ENCODE results near the gene ZC3H12A. TPM values are rescaled to one million over a fixed set of nuclear protein-coding genes. Genes with fewer than 3 reads are reported as not detected.

The ZC3H12A gene
- total RNA-seq, 1 donor from 2014 or later = 51.6 TPM

GRCh38 chr1:37506740-37507139 is 32.4 kb downstream of the ZC3H12A start:
- Histone ChIP-seq H3K27ac (no peak overlapping the region), H3K36me3 (peaks cover 0 to 52% of the 10 kb centered on the region in 2 donors), H3K4me3 (no peak overlapping the region), H3K9me3 (no peaks in the 10 kb centered on the region), H3K4me1 (peaks cover 5% of the 10 kb centered on the region), H3K27me3 (no peaks in the 10 kb centered on the region)
- no peak for TF ChIP-seq POLR2AphosphoS5 (IDR thresholded peaks at IDR 0.05; ENCODE audit: insufficient read depth in 1 of 2, low read depth in 1 of 2)
- TF ChIP-seq POLR2A (IDR thresholded peaks at IDR 0.05) = no peak
- no peak for TF ChIP-seq CTCF (IDR thresholded peaks at IDR 0.05)
- DNase-seq (ENCODE audit: extremely low spot score in 2 of 2) = no peak
- intact Hi-C loops (cut with DNase I) = no loop called here

- H3K4me1 ChIP-seq = peaks cover 28% of the 10 kb centered on the region
- peaks cover 0 to 44% of the 10 kb centered on the region in 2 donors for H3K36me3 ChIP-seq
- H3K4me3 ChIP-seq = no peak overlapping the region
- DNase-seq (ENCODE audit: extremely low spot score in 2 of 2) = no peak
- H3K27ac ChIP-seq = no peak overlapping the region
- H3K9me3 ChIP-seq = no peaks in the 10 kb centered on the region
- TF ChIP-seq CTCF (IDR thresholded peaks at IDR 0.05) = no peak
- no peak for TF ChIP-seq POLR2AphosphoS5 (IDR thresholded peaks at IDR 0.05; ENCODE audit: insufficient read depth in 1 of 2, low read depth in 1 of 2)
- TF ChIP-seq POLR2A (IDR thresholded peaks at IDR 0.05) = no peak
- intact Hi-C loops (cut with DNase I) = no loop called here
- H3K27me3 ChIP-seq = no peaks in the 10 kb centered on the region
Measured at GRCh38 chr1:37509181-37509580, 34.8 kb downstream of the ZC3H12A start.

GRCh38 chr1:37513795-37514349 is 39.5 kb downstream of the ZC3H12A start:
- no peaks in the 10 kb centered on the region for H3K9me3 ChIP-seq
- H3K4me1 ChIP-seq = peaks cover 36% of the 10 kb centered on the region
- no peaks in the 10 kb centered on the region for H3K27me3 ChIP-seq
- TF ChIP-seq CTCF (IDR thresholded peaks at IDR 0.05) (no peak), POLR2AphosphoS5 (IDR thresholded peaks at IDR 0.05; ENCODE audit: insufficient read depth in 1 of 2, low read depth in 1 of 2) (no peak), POLR2A (IDR thresholded peaks at IDR 0.05) (no peak)
- H3K27ac ChIP-seq = peak overlapping the region; percentile 87
- H3K36me3 ChIP-seq = peaks cover 0 to 15% of the 10 kb centered on the region in 2 donors
- DNase-seq (ENCODE audit: extremely low spot score in 2 of 2) = no peak
- peak overlapping the region; percentile 90 to 93 for H3K4me3 ChIP-seq
- intact Hi-C loops (cut with DNase I) = no loop called here

GRCh38 chr1:37514350-37515184 is 40.2 kb downstream of the ZC3H12A start, which contains the start of gene MEAF6:
Gene MEAF6, minus strand, starts transcription at chr1:37514766. Its CDS starts 20 bp downstream, at chr1:37514746.
- H3K27me3 ChIP-seq = no peaks in the 10 kb centered on the region
- intact Hi-C loops (cut with DNase I) = no loop called here

More at GRCh38 chr1:37514350-37515184, 40.2 kb downstream of the ZC3H12A start, which contains the start of gene MEAF6:
- peak in 1 of 2 donors; percentile 86 for DNase-seq (ENCODE audit: extremely low spot score in 2 of 2)
- Histone ChIP-seq H3K9me3 (no peaks in the 10 kb centered on the region), H3K4me3 (peak within 1 kb of the TSS; percentile 90 to 93), H3K4me1 (peaks cover 36% of the 10 kb centered on the region), H3K27ac (peak within 1 kb of the TSS; percentile 87), H3K36me3 (peaks cover 0 to 11% of the 10 kb centered on the region in 2 donors)
- peak in 1 of 2 donors; percentile 62 for TF ChIP-seq POLR2A (IDR thresholded peaks at IDR 0.05)
- peak; percentile 10 to 89 for TF ChIP-seq POLR2AphosphoS5 (IDR thresholded peaks at IDR 0.05; ENCODE audit: insufficient read depth in 1 of 2, low read depth in 1 of 2)
- TF ChIP-seq CTCF (IDR thresholded peaks at IDR 0.05) = peak; percentile 52 to 85 (median 58)

Measured in vagina (tissue), 2 donors.